HepG2 (cell line): ENCODE measurements around the gene IL21R. TPM values are rescaled to one million over a fixed set of nuclear protein-coding genes. Genes with fewer than 3 reads are reported as not detected.
A peak's percentile ranks its signal among the peaks of the same experiment; 100 is the strongest.

Source experiments
- BCL3 ChIP-seq: sonication (generic); formaldehyde crosslinking; IDR thresholded peaks from 2 replicates; pipeline ENCODE4 v1.5.1; 2020; ENCODE audit warnings: mild to moderate bottlenecking, missing genetic modification reagents, moderate library complexity
- CC2D1A ChIP-seq: sonication (generic); formaldehyde crosslinking; IDR thresholded peaks from 2 replicates; pipeline ENCODE4 v1.8.1; 2023; ENCODE audit warnings: mild to moderate bottlenecking, missing genetic modification reagents
- GABPB1 ChIP-seq: IDR thresholded peaks from 2 replicates; pipeline ENCODE4 v1.6.1; 2016; ENCODE audit warnings: mild to moderate bottlenecking, missing genetic modification reagents, moderate library complexity, missing compliant biosample characterization
- HNF1A ChIP-seq, 2 experiments: sonication (generic) in 1 of 2; formaldehyde crosslinking in 1 of 2; IDR thresholded peaks; 2 replicates each; pipeline versions ENCODE4 v1.4.0 to v1.6.1; 2016 to 2020; ENCODE audit warnings: borderline replicate concordance in 1 of 2, low read depth in 1 of 2, mild to moderate bottlenecking in 1 of 2, missing genetic modification reagents in 1 of 2
- HOXA5 ChIP-seq: sonication (generic); formaldehyde crosslinking; IDR thresholded peaks from 2 replicates; pipeline ENCODE4 v1.4.0; 2020; ENCODE audit warnings: missing genetic modification reagents
- MEF2D ChIP-seq: sonication (generic); formaldehyde crosslinking; IDR thresholded peaks from 2 replicates; pipeline ENCODE4 v1.5.1; 2020; ENCODE audit warnings: mild to moderate bottlenecking, missing genetic modification reagents
- NFE2L1 ChIP-seq: sonication (generic); formaldehyde crosslinking; IDR thresholded peaks from 2 replicates; pipeline ENCODE4 v1.4.0; 2020; ENCODE audit warnings: missing genetic modification reagents, mild to moderate bottlenecking, borderline replicate concordance
- NFKB2 ChIP-seq: sonication (generic); formaldehyde crosslinking; IDR thresholded peaks from 2 replicates; pipeline ENCODE4 v1.4.0; 2020; ENCODE audit warnings: missing genetic modification reagents, borderline replicate concordance
- RNF219 ChIP-seq: sonication (generic); formaldehyde crosslinking; IDR thresholded peaks from 2 replicates; pipeline ENCODE4 v1.5.0; 2020; ENCODE audit warnings: mild to moderate bottlenecking, missing genetic modification reagents
- SAP130 ChIP-seq: IDR thresholded peaks from 2 replicates; pipeline ENCODE4 v1.6.1; 2016; ENCODE audit warnings: low read depth
- ZNF580 ChIP-seq: IDR thresholded peaks from 2 replicates; pipeline ENCODE4 v1.6.1; 2016; ENCODE audit warnings: low read depth, borderline replicate concordance
- ZNF614 ChIP-seq: IDR thresholded peaks from 2 replicates; pipeline ENCODE4 v1.6.1; 2018; ENCODE audit warnings: missing biosample characterization, missing genetic modification reagents, inconsistent platforms, borderline replicate concordance
- ZNF652 ChIP-seq: IDR thresholded peaks from 2 replicates; pipeline ENCODE4 v1.6.1; 2016; ENCODE audit warnings: low read depth, borderline replicate concordance
- ZNF800 ChIP-seq: sonication (generic); formaldehyde crosslinking; IDR thresholded peaks from 2 replicates; pipeline ENCODE4 v1.4.0; 2020; ENCODE audit warnings: missing genetic modification reagents
- ZNF883 ChIP-seq: sonication (generic); formaldehyde crosslinking; IDR thresholded peaks from 2 replicates; pipeline ENCODE4 v1.5.1; 2020; ENCODE audit warnings: mild to moderate bottlenecking, missing genetic modification reagents; ENCODE audit errors: not compliant biosample characterization
- polyA plus RNA-seq, 8 experiments: library from polyadenylated mRNA; depleted of rRNA in 3 of 8; stranded (reverse) in 7 of 8; unstranded in 1 of 8; fragments of >200 nt; fragmentation: Illumina TruSeq in 4 of 8; extraction: Trizol in 4 of 8; gene quantifications; 2 replicates each; pipeline versions ENCODE4 v1.2.1 to v1.2.3, GENCODE V29; 2011 to 2016; ENCODE audit warnings: low read depth in 4 of 8, missing spikeins in 1 of 8, mixed read lengths in 1 of 8; ENCODE audit not compliant: insufficient read depth in 1 of 8
- total RNA-seq, 5 experiments: library from RNA; depleted of rRNA; stranded (reverse); fragments of >200 nt; fragmentation: Illumina TruSeq; extraction: Trizol; gene quantifications; 2 replicates each; pipeline ENCODE4 v1.2.3, GENCODE V29; 2016; ENCODE audit warnings: low read depth in 1 of 5

The IL21R gene
- total and polyA plus RNA-seq, 2 of the 13 experiments (the other 11 are each of a cell fraction or from before 2014, with no cell fraction given): 0.49 to 0.64 TPM

GRCh38 chr16:27367461-27368357 is 34.3 kb upstream of the IL21R start (continued):
- TF ChIP-seq ZNF652 (CRISPR knock-in tag): no peak
- TF ChIP-seq HNF1A (IDR thresholded peaks at IDR 0.05; ENCODE audit: low read depth): no peak
- 0 out of 2 replicates have a peak, but pooled peaks have one; percentile 12 for TF ChIP-seq HNF1A (CRISPR knock-in tag; IDR thresholded peaks at IDR 0.05; ENCODE audit: borderline replicate concordance)
- peak; percentile 54; the same call in 1 of the 2 replicates for TF ChIP-seq GABPB1 (CRISPR knock-in tag)
- no peak for TF ChIP-seq RNF219 (CRISPR knock-in tag)
- 0 out of 2 replicates have a peak, but pooled peaks have one; percentile 29 for TF ChIP-seq SAP130
- TF ChIP-seq ZNF580 (CRISPR knock-in tag): peak; percentile 59; the same call in 1 of the 2 replicates
- no peak for TF ChIP-seq ZNF883 (CRISPR knock-in tag)
- no peak for TF ChIP-seq CC2D1A
- peak; percentile 69; the same call in 1 of the 2 replicates for TF ChIP-seq HOXA5
- TF ChIP-seq ZNF800 (CRISPR knock-in tag): no peak
- TF ChIP-seq NFE2L1 (CRISPR knock-in tag): no peak
- peak; percentile 48; the same call in 1 of the 2 replicates for TF ChIP-seq ZNF614 (CRISPR knock-in tag)
- peak; percentile 17; the same call in 1 of the 2 replicates for TF ChIP-seq NFKB2 (CRISPR knock-in tag)
- TF ChIP-seq MEF2D: no peak
- TF ChIP-seq BCL3 (CRISPR knock-in tag): 0 out of 2 replicates have a peak, but pooled peaks have one; percentile 36
